ENCODE results near the gene HOXD3.

The HOXD3 gene

GRCh38 chr2:176122052-176122682 is 34.9 kb upstream of the HOXD3 start:
- POLR2A ChIA-PET, result no interaction called here
- TF ChIP-seq, protein P1, sequence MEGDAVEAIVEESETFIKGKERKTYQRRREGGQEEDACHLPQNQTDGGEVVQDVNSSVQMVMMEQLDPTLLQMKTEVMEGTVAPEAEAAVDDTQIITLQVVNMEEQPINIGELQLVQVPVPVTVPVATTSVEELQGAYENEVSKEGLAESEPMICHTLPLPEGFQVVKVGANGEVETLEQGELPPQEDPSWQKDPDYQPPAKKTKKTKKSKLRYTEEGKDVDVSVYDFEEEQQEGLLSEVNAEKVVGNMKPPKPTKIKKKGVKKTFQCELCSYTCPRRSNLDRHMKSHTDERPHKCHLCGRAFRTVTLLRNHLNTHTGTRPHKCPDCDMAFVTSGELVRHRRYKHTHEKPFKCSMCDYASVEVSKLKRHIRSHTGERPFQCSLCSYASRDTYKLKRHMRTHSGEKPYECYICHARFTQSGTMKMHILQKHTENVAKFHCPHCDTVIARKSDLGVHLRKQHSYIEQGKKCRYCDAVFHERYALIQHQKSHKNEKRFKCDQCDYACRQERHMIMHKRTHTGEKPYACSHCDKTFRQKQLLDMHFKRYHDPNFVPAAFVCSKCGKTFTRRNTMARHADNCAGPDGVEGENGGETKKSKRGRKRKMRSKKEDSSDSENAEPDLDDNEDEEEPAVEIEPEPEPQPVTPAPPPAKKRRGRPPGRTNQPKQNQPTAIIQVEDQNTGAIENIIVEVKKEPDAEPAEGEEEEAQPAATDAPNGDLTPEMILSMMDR (IDR thresholded peaks at IDR 0.05; ENCODE audit: control extremely low read depth, extremely low read depth, low read depth, missing control alignments), result no peak
- CTCF ChIA-PET, result interaction anchor here (1.1 to 2.2 kb wide), 3 partner anchors 17 to 1042 kb away, joined by 3 to 7 read pairs (median 6); no protein-coding TSS in a partner anchor
- DNase-seq (ENCODE audit: extremely low spot score), result no peak

DNA sequence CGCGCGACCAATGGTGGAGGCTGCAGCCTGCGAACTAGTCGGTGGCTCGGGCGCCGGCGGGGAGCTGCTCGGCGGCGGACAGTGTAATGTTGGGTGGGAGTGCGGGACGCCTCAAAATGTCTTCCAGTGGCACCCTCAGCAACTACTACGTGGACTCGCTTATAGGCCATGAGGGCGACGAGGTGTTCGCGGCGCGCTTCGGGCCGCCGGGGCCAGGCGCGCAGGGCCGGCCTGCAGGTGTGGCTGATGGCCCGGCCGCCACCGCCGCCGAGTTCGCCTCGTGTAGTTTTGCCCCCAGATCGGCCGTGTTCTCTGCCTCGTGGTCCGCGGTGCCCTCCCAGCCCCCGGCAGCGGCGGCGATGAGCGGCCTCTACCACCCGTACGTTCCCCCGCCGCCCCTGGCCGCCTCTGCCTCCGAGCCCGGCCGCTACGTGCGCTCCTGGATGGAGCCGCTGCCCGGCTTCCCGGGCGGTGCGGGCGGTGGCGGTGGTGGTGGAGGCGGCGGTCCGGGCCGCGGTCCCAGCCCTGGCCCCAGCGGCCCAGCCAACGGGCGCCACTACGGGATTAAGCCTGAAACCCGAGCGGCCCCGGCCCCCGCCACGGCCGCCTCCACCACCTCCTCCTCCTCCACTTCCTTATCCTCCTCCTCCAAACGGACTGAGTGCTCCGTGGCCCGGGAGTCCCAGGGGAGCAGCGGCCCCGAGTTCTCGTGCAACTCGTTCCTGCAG is 34.3 kb upstream of the HOXD3 start, which contains the start of gene HOXD9:
Gene HOXD9 (plus strand): TSS at position 37 of the 728 bp plus-strand sequence. CDS start 50 bp downstream, at position 87.
- no peak for DNase-seq (ENCODE audit: extremely low spot score)
- ChIA-PET CTCF (interaction anchor here (1.0 to 2.2 kb wide), 4 partner anchors 17 to 529 kb away, joined by 3 to 7 read pairs (median 4); no protein-coding TSS in a partner anchor), POLR2A (no interaction called here)
- TF ChIP-seq, protein P1 (IDR thresholded peaks at IDR 0.05; ENCODE audit: control extremely low read depth, extremely low read depth, low read depth, missing control alignments), result no peak

DNA sequence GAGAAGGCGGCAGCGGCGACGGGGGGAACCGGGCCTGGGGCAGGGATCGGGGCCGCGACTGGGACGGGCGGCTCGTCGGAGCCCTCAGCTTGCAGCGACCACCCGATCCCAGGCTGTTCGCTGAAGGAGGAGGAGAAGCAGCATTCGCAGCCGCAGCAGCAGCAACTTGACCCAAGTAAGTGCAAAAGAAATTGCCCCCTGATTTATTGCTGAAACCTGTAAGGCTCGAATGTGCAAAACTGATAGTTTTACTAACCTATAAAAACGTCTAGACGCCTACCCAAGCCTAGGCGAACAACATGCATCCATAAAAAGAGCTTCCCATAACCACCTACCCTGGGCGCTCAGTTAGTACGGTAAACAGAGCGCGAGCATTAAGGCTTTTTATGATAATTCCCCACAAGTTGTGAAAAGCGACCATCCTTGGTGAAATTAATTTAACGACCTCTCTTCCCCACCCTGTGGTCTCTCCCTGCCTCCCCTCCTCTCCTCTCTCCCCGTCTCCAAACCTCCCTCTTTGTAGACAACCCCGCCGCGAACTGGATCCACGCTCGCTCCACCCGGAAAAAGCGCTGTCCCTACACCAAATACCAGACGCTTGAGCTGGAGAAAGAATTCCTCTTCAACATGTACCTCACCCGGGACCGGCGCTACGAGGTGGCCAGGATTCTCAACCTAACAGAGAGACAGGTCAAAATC is 33.5 kb upstream of the HOXD3 start:
- no peak for DNase-seq (ENCODE audit: extremely low spot score)
- CTCF ChIA-PET, result interaction anchor here (1.0 to 1.3 kb wide), 2 partner anchors 17 to 529 kb away, joined by 3 read pairs; no protein-coding TSS in a partner anchor
- TF ChIP-seq, protein P1 (IDR thresholded peaks at IDR 0.05; ENCODE audit: control extremely low read depth, extremely low read depth, low read depth, missing control alignments), result no peak
- POLR2A ChIA-PET, result no interaction called here

- POLR2A ChIA-PET, result no interaction called here
- no peak for DNase-seq (ENCODE audit: extremely low spot score)
- CTCF ChIA-PET, result interaction anchor here (1.0 to 4.2 kb wide), 7 partner anchors 16 to 1036 kb away, joined by 3 to 57 read pairs (median 3); no protein-coding TSS in a partner anchor
- TF ChIP-seq, protein P1 (IDR thresholded peaks at IDR 0.05; ENCODE audit: control extremely low read depth, extremely low read depth, low read depth, missing control alignments), result no peak
Measured at GRCh38 chr2:176124110-176124946, 32.8 kb upstream of the HOXD3 start.

DNA sequence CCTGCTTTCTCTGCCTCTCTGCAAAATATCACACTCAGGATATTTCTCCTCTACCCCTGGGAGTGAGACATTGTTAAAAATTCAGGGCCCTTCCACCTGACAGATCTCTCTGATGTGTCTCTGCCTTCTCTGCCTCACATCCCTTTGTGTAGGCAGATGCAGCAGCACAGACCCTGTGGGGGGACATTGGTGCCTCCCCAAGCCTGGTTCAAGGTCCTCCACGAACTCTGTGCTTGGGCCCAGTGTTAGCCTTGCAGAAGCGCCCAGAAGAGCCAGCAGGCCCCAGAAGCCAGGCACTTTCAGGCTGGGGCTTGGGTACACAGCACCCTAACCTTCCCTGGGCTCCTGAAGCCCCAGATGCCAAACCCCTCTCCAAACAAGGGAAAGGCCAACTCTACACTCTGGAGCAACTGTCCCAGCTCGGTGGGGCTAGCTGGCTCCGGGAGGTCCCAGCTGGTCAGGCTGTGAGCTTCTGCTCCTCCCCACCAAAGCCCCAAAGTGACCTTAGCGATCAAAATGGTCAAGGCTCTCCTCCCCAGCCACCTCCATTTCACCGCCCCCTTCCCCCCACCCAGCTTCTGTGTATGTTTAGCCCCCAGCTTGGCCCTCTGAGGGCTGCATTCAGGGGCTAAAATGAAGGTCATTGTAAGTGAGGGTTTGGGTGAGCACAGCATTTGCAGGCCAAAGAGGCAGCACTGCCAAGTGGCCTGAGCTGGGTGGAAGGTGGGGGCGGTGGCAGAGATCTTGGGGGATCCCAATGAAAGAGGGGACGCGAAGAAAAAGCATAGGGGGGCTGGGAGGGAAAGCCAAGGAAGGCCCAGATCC is 31.9 kb upstream of the HOXD3 start:
- TF ChIP-seq, protein P1 (IDR thresholded peaks at IDR 0.05; ENCODE audit: control extremely low read depth, extremely low read depth, low read depth, missing control alignments), result no peak
- ChIA-PET CTCF (interaction anchor here (0.6 to 4.2 kb wide), 12 partner anchors 11 to 1036 kb away, joined by 3 to 57 read pairs (median 6); no protein-coding TSS in a partner anchor), POLR2A (no interaction called here)
- no peak for DNase-seq (ENCODE audit: extremely low spot score)
